MM.1S (cell line): ENCODE data around the gene TTC33.
A peak's percentile ranks its signal among the peaks of the same experiment; 100 is the strongest.

ENCODE experiments used
- DNase-seq: peaks from one replicate; pipeline ENCODE4 v3.0.0-alpha.2; 2015
- H2AFZ ChIP-seq: fragments of 300-600 bp; sonication (generic); 2 replicates; pipeline ENCODE4 v1.6.0; 2016; ENCODE audit warnings: antibody characterized with exemption, low read length
- H3F3A ChIP-seq: fragments of 300-600 bp; sonication (generic); 2 replicates; pipeline ENCODE4 v1.6.1; 2016; ENCODE audit warnings: mild to moderate bottlenecking, antibody characterized with exemption, low read length, moderate library complexity, mixed read lengths; ENCODE audit not compliant: insufficient read depth
- H3K27ac ChIP-seq: fragments of 300-600 bp; sonication (generic); 2 replicates; pipeline ENCODE4 v1.5.1; 2016; ENCODE audit warnings: mild to moderate bottlenecking, low read length
- H3K27me3 ChIP-seq: fragments of 300-600 bp; sonication (generic); replicated peaks from 2 replicates; pipeline ENCODE4 v1.6.0; 2016; ENCODE audit warnings: low read length; ENCODE audit not compliant: insufficient read depth
- H3K36me3 ChIP-seq: fragments of 300-600 bp; sonication (generic); replicated peaks from 2 replicates; pipeline ENCODE4 v1.6.1; 2016; ENCODE audit warnings: mild to moderate bottlenecking, low read length, mixed read lengths; ENCODE audit not compliant: insufficient read depth
- H3K4me1 ChIP-seq: fragments of 300-600 bp; sonication (generic); 2 replicates; pipeline ENCODE4 v1.6.1; 2016; ENCODE audit warnings: low read length, mixed read lengths
- H3K4me2 ChIP-seq: fragments of 300-600 bp; sonication (generic); 2 replicates; pipeline ENCODE4 v1.6.0; 2016; ENCODE audit warnings: low read depth, low read length
- H3K4me3 ChIP-seq: fragments of 300-600 bp; sonication (generic); 2 replicates; pipeline ENCODE4 v1.5.1; 2016; ENCODE audit warnings: low read length, mixed read lengths
- H3K79me2 ChIP-seq: fragments of 300-600 bp; sonication (generic); 2 replicates; pipeline ENCODE4 v1.6.1; 2016; ENCODE audit warnings: mixed run types, low read length, mixed read lengths
- H3K9ac ChIP-seq: fragments of 300-600 bp; sonication (generic); 2 replicates; pipeline ENCODE4 v1.6.1; 2016; ENCODE audit warnings: low read length, mixed read lengths
- H3K9me2 ChIP-seq: fragments of 300-600 bp; sonication (generic); replicated peaks from 2 replicates; pipeline ENCODE4 v1.6.1; 2016; ENCODE audit warnings: mild to moderate bottlenecking, low read length, mixed read lengths; ENCODE audit not compliant: insufficient read depth
- H3K9me3 ChIP-seq: fragments of 300-600 bp; sonication (generic); replicated peaks from 2 replicates; pipeline ENCODE4 v1.6.1; 2016; ENCODE audit warnings: mild to moderate bottlenecking, low read length, mixed read lengths; ENCODE audit not compliant: insufficient read depth
- H4K20me1 ChIP-seq: fragments of 300-600 bp; sonication (generic); 2 replicates; pipeline ENCODE4 v1.6.1; 2016; ENCODE audit warnings: mild to moderate bottlenecking, low read length, moderate library complexity, mixed read lengths; ENCODE audit not compliant: insufficient read depth
- EZH2 ChIP-seq: fragments of 300-600 bp; sonication (generic); optimal IDR thresholded peaks from 2 replicates; pipeline ENCODE3; 2017; ENCODE audit warnings: low read depth, mild to moderate bottlenecking, antibody characterized with exemption, low read length, mixed read lengths
- EZH2phosphoT487 ChIP-seq: fragments of 300-600 bp; sonication (generic); IDR thresholded peaks from 2 replicates; pipeline ENCODE4 v1.6.1; 2018; ENCODE audit warnings: antibody characterized with exemption, low read length
- TF ChIP-seq, protein P1 (sequence below): fragments of 300-600 bp; sonication (generic); IDR thresholded peaks from 2 replicates; pipeline ENCODE4 v1.5.1; 2016; ENCODE audit warnings: antibody characterized with exemption, low read length, mixed read lengths

The TTC33 gene

DNA sequence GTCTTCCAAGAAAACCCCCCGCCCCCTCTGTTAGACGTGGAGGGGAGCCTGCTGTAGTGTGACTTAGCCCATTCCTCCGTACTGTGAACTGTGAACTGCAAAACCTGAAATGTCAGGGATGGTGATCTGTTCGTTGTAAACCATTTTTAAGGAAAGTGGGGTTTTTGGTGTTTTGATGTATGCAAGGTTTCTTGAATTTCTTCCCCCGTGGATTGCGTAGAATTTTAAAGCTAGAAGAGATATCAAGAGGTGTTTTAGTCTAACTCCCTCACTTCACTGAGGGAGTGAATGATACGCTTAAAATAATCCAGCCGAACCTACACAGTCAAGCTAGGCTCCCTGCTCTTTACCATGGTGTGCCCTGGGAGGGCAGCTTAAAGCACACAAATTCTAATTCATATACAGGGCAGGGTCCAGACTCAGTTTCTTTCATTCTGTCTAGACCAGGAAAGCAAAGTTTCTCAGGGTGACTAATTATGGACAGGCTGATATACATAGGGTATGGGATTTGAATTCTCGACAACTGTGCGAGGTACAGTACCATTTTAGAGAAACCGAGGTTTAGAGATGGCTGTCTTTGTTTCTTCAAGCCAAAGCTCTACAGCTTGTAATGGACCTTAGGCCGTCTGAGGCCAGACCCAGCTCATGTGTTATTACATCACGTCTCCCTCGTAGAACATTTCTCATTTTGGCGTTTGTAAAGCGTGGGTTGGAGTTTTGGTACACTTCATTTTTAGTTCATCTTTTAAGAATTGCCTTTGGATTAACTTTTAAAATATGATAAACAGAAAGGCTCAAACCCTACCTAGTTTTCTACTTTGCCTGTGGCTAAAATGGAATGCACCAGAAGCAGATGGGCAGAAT lies 73.4 kb downstream of the TTC33 start:
- H3K9me3 ChIP-seq: no peaks in the 10 kb centered on the region
- no peak overlapping the region for H3K4me3 ChIP-seq
- H3K9me2 ChIP-seq: no peaks in the 10 kb centered on the region
- H3F3A ChIP-seq: peaks cover 26% of the 10 kb centered on the region
- no peak for DNase-seq
- H3K9ac ChIP-seq: no peak overlapping the region
- peaks cover 11% of the 10 kb centered on the region for H3K4me1 ChIP-seq
- no peak overlapping the region for H3K27ac ChIP-seq
- H3K79me2 ChIP-seq: peaks cover 8% of the 10 kb centered on the region
- TF ChIP-seq EZH2phosphoT487 (no peak), EZH2 (no peak)
- TF ChIP-seq, protein P1, sequence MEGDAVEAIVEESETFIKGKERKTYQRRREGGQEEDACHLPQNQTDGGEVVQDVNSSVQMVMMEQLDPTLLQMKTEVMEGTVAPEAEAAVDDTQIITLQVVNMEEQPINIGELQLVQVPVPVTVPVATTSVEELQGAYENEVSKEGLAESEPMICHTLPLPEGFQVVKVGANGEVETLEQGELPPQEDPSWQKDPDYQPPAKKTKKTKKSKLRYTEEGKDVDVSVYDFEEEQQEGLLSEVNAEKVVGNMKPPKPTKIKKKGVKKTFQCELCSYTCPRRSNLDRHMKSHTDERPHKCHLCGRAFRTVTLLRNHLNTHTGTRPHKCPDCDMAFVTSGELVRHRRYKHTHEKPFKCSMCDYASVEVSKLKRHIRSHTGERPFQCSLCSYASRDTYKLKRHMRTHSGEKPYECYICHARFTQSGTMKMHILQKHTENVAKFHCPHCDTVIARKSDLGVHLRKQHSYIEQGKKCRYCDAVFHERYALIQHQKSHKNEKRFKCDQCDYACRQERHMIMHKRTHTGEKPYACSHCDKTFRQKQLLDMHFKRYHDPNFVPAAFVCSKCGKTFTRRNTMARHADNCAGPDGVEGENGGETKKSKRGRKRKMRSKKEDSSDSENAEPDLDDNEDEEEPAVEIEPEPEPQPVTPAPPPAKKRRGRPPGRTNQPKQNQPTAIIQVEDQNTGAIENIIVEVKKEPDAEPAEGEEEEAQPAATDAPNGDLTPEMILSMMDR: no peak
- H3K4me2 ChIP-seq: 0 out of 2 replicates have a peak overlapping the region, but pooled peaks have one; percentile 13
- no peaks in the 10 kb centered on the region for H4K20me1 ChIP-seq
- H3K36me3 ChIP-seq: no peaks in the 10 kb centered on the region
- no peak overlapping the region for H2AFZ ChIP-seq
- H3K27me3 ChIP-seq: no peaks in the 10 kb centered on the region

DNA sequence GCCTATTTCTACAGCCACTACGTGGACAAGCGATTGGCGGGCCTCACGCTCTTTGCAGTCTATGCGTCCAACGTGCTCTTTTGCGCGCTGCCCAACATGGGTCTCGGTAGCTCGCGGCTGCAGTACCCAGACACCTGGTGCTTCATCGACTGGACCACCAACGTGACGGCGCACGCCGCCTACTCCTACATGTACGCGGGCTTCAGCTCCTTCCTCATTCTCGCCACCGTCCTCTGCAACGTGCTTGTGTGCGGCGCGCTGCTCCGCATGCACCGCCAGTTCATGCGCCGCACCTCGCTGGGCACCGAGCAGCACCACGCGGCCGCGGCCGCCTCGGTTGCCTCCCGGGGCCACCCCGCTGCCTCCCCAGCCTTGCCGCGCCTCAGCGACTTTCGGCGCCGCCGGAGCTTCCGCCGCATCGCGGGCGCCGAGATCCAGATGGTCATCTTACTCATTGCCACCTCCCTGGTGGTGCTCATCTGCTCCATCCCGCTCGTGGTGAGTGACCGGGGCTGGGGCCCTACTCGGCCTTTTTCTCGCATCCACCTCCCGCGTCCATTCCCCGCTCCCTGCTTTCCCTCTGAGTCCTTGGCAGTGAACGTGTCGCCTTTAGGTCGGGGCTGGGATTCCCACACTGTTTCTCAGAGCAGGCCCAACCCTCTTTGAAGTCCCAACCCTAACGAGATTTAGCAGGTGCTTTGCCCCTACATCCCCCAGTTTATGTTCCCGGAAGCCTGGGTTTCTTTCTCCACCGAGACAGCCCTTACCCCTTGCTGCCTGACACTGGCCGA lies 74.2 kb downstream of the TTC33 start:
- Histone ChIP-seq H3K9me2 (no peaks in the 10 kb centered on the region), H2AFZ (no peak overlapping the region), H3K79me2 (peaks cover 8% of the 10 kb centered on the region), H3K27ac (no peak overlapping the region), H4K20me1 (no peaks in the 10 kb centered on the region), H3K27me3 (no peaks in the 10 kb centered on the region), H3F3A (peaks cover 26% of the 10 kb centered on the region), H3K9me3 (no peaks in the 10 kb centered on the region), H3K4me1 (peaks cover 16% of the 10 kb centered on the region), H3K9ac (no peak overlapping the region), H3K36me3 (no peaks in the 10 kb centered on the region), H3K4me3 (no peak overlapping the region), H3K4me2 (no peak overlapping the region)
- no peak for DNase-seq
- TF ChIP-seq EZH2 (no peak), EZH2phosphoT487 (no peak)
- TF ChIP-seq, protein P1: no peak

DNA sequence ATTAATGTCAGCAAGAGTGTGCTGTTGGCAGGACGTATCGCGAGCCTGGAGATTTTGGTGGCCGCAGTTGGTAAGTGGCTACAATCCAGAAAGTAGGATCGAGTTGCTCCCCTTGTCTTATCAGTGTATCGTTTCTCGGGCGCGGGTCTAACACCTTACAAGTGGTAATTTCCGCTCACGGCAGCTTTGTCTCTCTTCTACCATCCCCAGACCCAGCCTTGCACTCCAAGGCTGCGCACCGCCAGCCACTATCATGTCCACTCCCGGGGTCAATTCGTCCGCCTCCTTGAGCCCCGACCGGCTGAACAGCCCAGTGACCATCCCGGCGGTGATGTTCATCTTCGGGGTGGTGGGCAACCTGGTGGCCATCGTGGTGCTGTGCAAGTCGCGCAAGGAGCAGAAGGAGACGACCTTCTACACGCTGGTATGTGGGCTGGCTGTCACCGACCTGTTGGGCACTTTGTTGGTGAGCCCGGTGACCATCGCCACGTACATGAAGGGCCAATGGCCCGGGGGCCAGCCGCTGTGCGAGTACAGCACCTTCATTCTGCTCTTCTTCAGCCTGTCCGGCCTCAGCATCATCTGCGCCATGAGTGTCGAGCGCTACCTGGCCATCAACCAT lies 74.9 kb downstream of the TTC33 start:
- TF ChIP-seq EZH2 (no peak), EZH2phosphoT487 (no peak)
- TF ChIP-seq, protein P1: no peak
- Histone ChIP-seq H4K20me1 (no peaks in the 10 kb centered on the region), H3K4me3 (peak overlapping the region; percentile 75), H2AFZ (no peak overlapping the region), H3F3A (peaks cover 26% of the 10 kb centered on the region), H3K27ac (no peak overlapping the region), H3K4me1 (peaks cover 16% of the 10 kb centered on the region), H3K9ac (0 out of 2 replicates have a peak overlapping the region, but pooled peaks have one; percentile 57), H3K9me3 (no peaks in the 10 kb centered on the region), H3K9me2 (no peaks in the 10 kb centered on the region), H3K36me3 (no peaks in the 10 kb centered on the region), H3K4me2 (peak overlapping the region; percentile 88), H3K27me3 (no peaks in the 10 kb centered on the region), H3K79me2 (peaks cover 8% of the 10 kb centered on the region)
- DNase-seq: no peak
